ENCODE results near the gene DCTPP1. TPM values are rescaled to one million over a fixed set of nuclear protein-coding genes. Genes with fewer than 3 reads are reported as not detected.

Gene DCTPP1
- total and polyA plus RNA-seq, 2 of the 13 experiments (the other 11 are each of a cell fraction or from before 2014, with no cell fraction given): 54.8 to 74.4 TPM

GRCh38 chr16:30447512-30448226, 17.8 kb upstream of the DCTPP1 start (continued):
- TF ChIP-seq ZC3H13 (CRISPR knock-in tag; IDR thresholded peaks at IDR 0.05): no peak
- TF ChIP-seq, protein P1, sequence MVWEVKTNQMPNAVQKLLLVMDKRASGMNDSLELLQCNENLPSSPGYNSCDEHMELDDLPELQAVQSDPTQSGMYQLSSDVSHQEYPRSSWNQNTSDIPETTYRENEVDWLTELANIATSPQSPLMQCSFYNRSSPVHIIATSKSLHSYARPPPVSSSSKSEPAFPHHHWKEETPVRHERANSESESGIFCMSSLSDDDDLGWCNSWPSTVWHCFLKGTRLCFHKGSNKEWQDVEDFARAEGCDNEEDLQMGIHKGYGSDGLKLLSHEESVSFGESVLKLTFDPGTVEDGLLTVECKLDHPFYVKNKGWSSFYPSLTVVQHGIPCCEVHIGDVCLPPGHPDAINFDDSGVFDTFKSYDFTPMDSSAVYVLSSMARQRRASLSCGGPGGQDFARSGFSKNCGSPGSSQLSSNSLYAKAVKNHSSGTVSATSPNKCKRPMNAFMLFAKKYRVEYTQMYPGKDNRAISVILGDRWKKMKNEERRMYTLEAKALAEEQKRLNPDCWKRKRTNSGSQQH (CRISPR knock-in tag; IDR thresholded peaks at IDR 0.05; ENCODE audit: low read depth): no peak
- peak; percentile 86; the same call in 1 of the 2 replicates for TF ChIP-seq KDM3A (CRISPR knock-in tag; IDR thresholded peaks at IDR 0.05; ENCODE audit: low read depth)
- peak; percentile 14; the same call in 1 of the 2 replicates for TF ChIP-seq ZNF768 (CRISPR knock-in tag; IDR thresholded peaks at IDR 0.05)
- TF ChIP-seq ZNF44 (CRISPR knock-in tag; IDR thresholded peaks at IDR 0.05): no peak
- TF ChIP-seq ZNF382 (CRISPR knock-in tag; IDR thresholded peaks at IDR 0.05; ENCODE audit: borderline replicate concordance): no peak
- TF ChIP-seq SMC3 (IDR thresholded peaks at IDR 0.05; ENCODE audit: low read length): no peak
- TF ChIP-seq HIC2 (CRISPR knock-in tag; IDR thresholded peaks at IDR 0.05; ENCODE audit: low read depth): no peak
- TF ChIP-seq GMEB1 (CRISPR knock-in tag; IDR thresholded peaks at IDR 0.05; ENCODE audit: borderline replicate concordance): peak; percentile 54; the same call in 1 of the 2 replicates
- TF ChIP-seq MED13 (CRISPR knock-in tag; IDR thresholded peaks at IDR 0.05): no peak
- TF ChIP-seq, protein P2, sequence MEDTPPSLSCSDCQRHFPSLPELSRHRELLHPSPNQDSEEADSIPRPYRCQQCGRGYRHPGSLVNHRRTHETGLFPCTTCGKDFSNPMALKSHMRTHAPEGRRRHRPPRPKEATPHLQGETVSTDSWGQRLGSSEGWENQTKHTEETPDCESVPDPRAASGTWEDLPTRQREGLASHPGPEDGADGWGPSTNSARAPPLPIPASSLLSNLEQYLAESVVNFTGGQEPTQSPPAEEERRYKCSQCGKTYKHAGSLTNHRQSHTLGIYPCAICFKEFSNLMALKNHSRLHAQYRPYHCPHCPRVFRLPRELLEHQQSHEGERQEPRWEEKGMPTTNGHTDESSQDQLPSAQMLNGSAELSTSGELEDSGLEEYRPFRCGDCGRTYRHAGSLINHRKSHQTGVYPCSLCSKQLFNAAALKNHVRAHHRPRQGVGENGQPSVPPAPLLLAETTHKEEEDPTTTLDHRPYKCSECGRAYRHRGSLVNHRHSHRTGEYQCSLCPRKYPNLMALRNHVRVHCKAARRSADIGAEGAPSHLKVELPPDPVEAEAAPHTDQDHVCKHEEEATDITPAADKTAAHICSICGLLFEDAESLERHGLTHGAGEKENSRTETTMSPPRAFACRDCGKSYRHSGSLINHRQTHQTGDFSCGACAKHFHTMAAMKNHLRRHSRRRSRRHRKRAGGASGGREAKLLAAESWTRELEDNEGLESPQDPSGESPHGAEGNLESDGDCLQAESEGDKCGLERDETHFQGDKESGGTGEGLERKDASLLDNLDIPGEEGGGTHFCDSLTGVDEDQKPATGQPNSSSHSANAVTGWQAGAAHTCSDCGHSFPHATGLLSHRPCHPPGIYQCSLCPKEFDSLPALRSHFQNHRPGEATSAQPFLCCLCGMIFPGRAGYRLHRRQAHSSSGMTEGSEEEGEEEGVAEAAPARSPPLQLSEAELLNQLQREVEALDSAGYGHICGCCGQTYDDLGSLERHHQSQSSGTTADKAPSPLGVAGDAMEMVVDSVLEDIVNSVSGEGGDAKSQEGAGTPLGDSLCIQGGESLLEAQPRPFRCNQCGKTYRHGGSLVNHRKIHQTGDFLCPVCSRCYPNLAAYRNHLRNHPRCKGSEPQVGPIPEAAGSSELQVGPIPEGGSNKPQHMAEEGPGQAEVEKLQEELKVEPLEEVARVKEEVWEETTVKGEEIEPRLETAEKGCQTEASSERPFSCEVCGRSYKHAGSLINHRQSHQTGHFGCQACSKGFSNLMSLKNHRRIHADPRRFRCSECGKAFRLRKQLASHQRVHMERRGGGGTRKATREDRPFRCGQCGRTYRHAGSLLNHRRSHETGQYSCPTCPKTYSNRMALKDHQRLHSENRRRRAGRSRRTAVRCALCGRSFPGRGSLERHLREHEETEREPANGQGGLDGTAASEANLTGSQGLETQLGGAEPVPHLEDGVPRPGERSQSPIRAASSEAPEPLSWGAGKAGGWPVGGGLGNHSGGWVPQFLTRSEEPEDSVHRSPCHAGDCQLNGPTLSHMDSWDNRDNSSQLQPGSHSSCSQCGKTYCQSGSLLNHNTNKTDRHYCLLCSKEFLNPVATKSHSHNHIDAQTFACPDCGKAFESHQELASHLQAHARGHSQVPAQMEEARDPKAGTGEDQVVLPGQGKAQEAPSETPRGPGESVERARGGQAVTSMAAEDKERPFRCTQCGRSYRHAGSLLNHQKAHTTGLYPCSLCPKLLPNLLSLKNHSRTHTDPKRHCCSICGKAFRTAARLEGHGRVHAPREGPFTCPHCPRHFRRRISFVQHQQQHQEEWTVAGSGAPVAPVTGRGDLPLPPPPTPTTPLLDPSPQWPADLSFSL (CRISPR knock-in tag; IDR thresholded peaks at IDR 0.05): no peak
- no peak; the same call in 1 of the 2 replicates for TF ChIP-seq ZFY (CRISPR knock-in tag; IDR thresholded peaks at IDR 0.05)
- no peak for TF ChIP-seq BRF2 (CRISPR knock-in tag; IDR thresholded peaks at IDR 0.05)

Data from HepG2 (cell line).